ENCODE data around the gene TDO2. TPM values are rescaled to one million over a fixed set of nuclear protein-coding genes. Genes with fewer than 3 reads are reported as not detected.

TDO2 gene
- polyA plus RNA-seq, 1 donor from 2014 or later, result 0.73 TPM

DNA sequence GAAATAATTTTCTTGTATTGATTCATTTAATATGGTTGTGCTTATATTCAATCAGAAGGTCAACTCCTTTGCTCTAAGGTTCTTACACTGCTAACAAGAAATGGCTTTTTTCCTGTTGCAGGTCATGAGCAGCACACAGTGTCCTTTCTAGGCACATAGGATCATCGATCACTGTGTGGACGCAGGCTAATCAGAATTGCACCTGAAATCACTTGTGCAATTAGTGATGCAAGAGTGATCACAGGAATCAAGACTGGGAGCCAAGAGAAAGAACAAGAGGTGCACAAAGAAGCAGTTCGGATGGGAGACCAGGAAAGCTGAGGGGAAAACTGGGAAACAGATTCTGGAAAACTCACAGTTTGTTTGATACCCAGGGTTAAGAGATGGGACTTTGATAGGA is 21.1 kb downstream of the TDO2 start:
- TF ChIP-seq EP300 (conservative IDR thresholded peaks at IDR 0.05; ENCODE audit: poor library complexity, severe bottlenecking), result no peak
- no peak for TF ChIP-seq EZH2 (IDR thresholded peaks at IDR 0.05; ENCODE audit: borderline replicate concordance, insufficient read depth, low read length, poor library complexity, severe bottlenecking)
- TF ChIP-seq MXI1 (conservative IDR thresholded peaks at IDR 0.05; ENCODE audit: poor library complexity, severe bottlenecking), result no peak
- TF ChIP-seq POLR2AphosphoS5 (IDR thresholded peaks at IDR 0.05), result no peak
- TF ChIP-seq TAF1 (IDR thresholded peaks at IDR 0.05; ENCODE audit: low read depth), result no peak
- TF ChIP-seq, protein P1, sequence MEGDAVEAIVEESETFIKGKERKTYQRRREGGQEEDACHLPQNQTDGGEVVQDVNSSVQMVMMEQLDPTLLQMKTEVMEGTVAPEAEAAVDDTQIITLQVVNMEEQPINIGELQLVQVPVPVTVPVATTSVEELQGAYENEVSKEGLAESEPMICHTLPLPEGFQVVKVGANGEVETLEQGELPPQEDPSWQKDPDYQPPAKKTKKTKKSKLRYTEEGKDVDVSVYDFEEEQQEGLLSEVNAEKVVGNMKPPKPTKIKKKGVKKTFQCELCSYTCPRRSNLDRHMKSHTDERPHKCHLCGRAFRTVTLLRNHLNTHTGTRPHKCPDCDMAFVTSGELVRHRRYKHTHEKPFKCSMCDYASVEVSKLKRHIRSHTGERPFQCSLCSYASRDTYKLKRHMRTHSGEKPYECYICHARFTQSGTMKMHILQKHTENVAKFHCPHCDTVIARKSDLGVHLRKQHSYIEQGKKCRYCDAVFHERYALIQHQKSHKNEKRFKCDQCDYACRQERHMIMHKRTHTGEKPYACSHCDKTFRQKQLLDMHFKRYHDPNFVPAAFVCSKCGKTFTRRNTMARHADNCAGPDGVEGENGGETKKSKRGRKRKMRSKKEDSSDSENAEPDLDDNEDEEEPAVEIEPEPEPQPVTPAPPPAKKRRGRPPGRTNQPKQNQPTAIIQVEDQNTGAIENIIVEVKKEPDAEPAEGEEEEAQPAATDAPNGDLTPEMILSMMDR (IDR thresholded peaks at IDR 0.05; ENCODE audit: poor library complexity, severe bottlenecking), result no peak
- TF ChIP-seq, protein P2, sequence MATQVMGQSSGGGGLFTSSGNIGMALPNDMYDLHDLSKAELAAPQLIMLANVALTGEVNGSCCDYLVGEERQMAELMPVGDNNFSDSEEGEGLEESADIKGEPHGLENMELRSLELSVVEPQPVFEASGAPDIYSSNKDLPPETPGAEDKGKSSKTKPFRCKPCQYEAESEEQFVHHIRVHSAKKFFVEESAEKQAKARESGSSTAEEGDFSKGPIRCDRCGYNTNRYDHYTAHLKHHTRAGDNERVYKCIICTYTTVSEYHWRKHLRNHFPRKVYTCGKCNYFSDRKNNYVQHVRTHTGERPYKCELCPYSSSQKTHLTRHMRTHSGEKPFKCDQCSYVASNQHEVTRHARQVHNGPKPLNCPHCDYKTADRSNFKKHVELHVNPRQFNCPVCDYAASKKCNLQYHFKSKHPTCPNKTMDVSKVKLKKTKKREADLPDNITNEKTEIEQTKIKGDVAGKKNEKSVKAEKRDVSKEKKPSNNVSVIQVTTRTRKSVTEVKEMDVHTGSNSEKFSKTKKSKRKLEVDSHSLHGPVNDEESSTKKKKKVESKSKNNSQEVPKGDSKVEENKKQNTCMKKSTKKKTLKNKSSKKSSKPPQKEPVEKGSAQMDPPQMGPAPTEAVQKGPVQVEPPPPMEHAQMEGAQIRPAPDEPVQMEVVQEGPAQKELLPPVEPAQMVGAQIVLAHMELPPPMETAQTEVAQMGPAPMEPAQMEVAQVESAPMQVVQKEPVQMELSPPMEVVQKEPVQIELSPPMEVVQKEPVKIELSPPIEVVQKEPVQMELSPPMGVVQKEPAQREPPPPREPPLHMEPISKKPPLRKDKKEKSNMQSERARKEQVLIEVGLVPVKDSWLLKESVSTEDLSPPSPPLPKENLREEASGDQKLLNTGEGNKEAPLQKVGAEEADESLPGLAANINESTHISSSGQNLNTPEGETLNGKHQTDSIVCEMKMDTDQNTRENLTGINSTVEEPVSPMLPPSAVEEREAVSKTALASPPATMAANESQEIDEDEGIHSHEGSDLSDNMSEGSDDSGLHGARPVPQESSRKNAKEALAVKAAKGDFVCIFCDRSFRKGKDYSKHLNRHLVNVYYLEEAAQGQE (IDR thresholded peaks at IDR 0.05; ENCODE audit: borderline replicate concordance), result no peak
- TF ChIP-seq RAD21 (conservative IDR thresholded peaks at IDR 0.05), result no peak
- no peak for TF ChIP-seq SMC3 (conservative IDR thresholded peaks at IDR 0.05; ENCODE audit: poor library complexity)
- H3K4me3 ChIP-seq (ENCODE audit: low read length), result no peak overlapping the region
- H3K4me2 ChIP-seq (ENCODE audit: low read length), result no peak overlapping the region
- no peak overlapping the region for H3K9ac ChIP-seq (ENCODE audit: low read length)
- H3K9me3 ChIP-seq (ENCODE audit: low read length), result no peaks in the 10 kb centered on the region
- no peaks in the 10 kb centered on the region for H3K79me2 ChIP-seq (replicated peaks; ENCODE audit: insufficient read depth, low read length)
- H3K9me2 ChIP-seq (ENCODE audit: insufficient read depth, low read length), result no peaks in the 10 kb centered on the region
- no peak overlapping the region for H2AFZ ChIP-seq (ENCODE audit: low read depth, low read length)
- no peaks in the 10 kb centered on the region for H3K36me3 ChIP-seq (ENCODE audit: insufficient read depth, low read length)
- no peak overlapping the region for H3K27ac ChIP-seq (ENCODE audit: low read length)
- no peaks in the 10 kb centered on the region for H3K27me3 ChIP-seq (ENCODE audit: insufficient read depth, low read depth, low read length)
- no peaks in the 10 kb centered on the region for H4K20me1 ChIP-seq (ENCODE audit: insufficient read depth)
- H3F3A ChIP-seq (ENCODE audit: insufficient read depth, low read length, poor library complexity, severe bottlenecking), result no peaks in the 10 kb centered on the region

DNA sequence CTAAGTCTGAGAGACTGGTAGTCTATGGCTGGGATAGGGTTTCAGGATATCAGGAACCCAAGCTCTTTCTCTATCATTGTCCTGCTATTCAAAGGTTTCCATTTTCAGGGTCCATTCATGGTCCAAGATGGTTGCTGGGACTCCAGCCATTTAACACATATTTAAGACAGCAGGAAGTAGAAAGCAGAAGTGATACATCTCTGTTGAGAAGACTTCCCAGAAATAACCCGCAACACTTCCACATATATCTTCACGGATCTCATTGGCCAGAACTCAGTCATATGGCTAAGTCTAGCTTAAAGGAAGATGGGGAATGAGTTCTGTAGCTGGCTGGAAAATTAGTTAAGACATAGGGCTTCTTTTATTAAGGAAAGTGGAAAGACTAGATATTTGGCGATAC is 26.3 kb downstream of the TDO2 start:
- Histone ChIP-seq H3K27ac (ENCODE audit: low read length) (no peak overlapping the region), H2AFZ (ENCODE audit: low read depth, low read length) (no peak overlapping the region), H3K27me3 (ENCODE audit: insufficient read depth, low read depth, low read length) (no peaks in the 10 kb centered on the region), H4K20me1 (ENCODE audit: insufficient read depth) (no peaks in the 10 kb centered on the region), H3K9me2 (ENCODE audit: insufficient read depth, low read length) (no peaks in the 10 kb centered on the region), H3K4me2 (ENCODE audit: low read length) (no peak overlapping the region), H3K9me3 (ENCODE audit: low read length) (no peaks in the 10 kb centered on the region), H3F3A (ENCODE audit: insufficient read depth, low read length, poor library complexity, severe bottlenecking) (no peaks in the 10 kb centered on the region), H3K36me3 (ENCODE audit: insufficient read depth, low read length) (no peaks in the 10 kb centered on the region), H3K79me2 (replicated peaks; ENCODE audit: insufficient read depth, low read length) (no peaks in the 10 kb centered on the region), H3K9ac (ENCODE audit: low read length) (no peak overlapping the region), H3K4me3 (ENCODE audit: low read length) (no peak overlapping the region)
- TF ChIP-seq EZH2 (IDR thresholded peaks at IDR 0.05; ENCODE audit: borderline replicate concordance, insufficient read depth, low read length, poor library complexity, severe bottlenecking) (no peak), SMC3 (conservative IDR thresholded peaks at IDR 0.05; ENCODE audit: poor library complexity) (no peak), EP300 (conservative IDR thresholded peaks at IDR 0.05; ENCODE audit: poor library complexity, severe bottlenecking) (no peak), MXI1 (conservative IDR thresholded peaks at IDR 0.05; ENCODE audit: poor library complexity, severe bottlenecking) (no peak), RAD21 (conservative IDR thresholded peaks at IDR 0.05) (no peak), TAF1 (IDR thresholded peaks at IDR 0.05; ENCODE audit: low read depth) (no peak), POLR2AphosphoS5 (IDR thresholded peaks at IDR 0.05) (no peak)
- TF ChIP-seq, protein P1 (IDR thresholded peaks at IDR 0.05; ENCODE audit: poor library complexity, severe bottlenecking), result no peak
- TF ChIP-seq, protein P2 (IDR thresholded peaks at IDR 0.05; ENCODE audit: borderline replicate concordance), result no peak

All from neural cell (in vitro differentiated cells).